GM21825 (cell line): Measurements from ENCODE around the gene CD300LF.

Experiments
- ATAC-seq: cut with Tn5 transposase; IDR thresholded peaks from one replicate; pipeline ENCODE4 v1.9.1; 2021; ENCODE audit warnings: mild to moderate bottlenecking, moderate library complexity; ENCODE audit not compliant: unreplicated experiment

The CD300LF gene

GRCh38 chr17:74645010-74645409, 67.7 kb downstream of the CD300LF start:
- no peak for ATAC-seq

GRCh38 chr17:74644419-74644818, 68.3 kb downstream of the CD300LF start:
- ATAC-seq = no peak
